Activated naive CD8-positive, alpha-beta T cell treated with anti-CD3 and anti-CD28 coated beads, Interleukin-2, amount 10 ng/mL, durations not matched to agents 7 days and 5 days (primary cell): Measurements from ENCODE around the gene EFNA1. TPM values are rescaled to one million over a fixed set of nuclear protein-coding genes. Genes with fewer than 3 reads are reported as not detected.
"Not testable (repeated sequence)": the region's sequence is repeated elsewhere in the genome, so short reads cannot be mapped to it uniquely, and the experiment has no call there.

Experiments
- ATAC-seq: fragments of 150-1000 bp; cut with Tn5 transposase; one replicate; pipeline ENCODE4 v1.10.0; 2021; ENCODE audit warnings: low read depth, moderate library complexity
- POLR2A ChIA-PET: fragments of 350-600 bp; sonication (Branson Sonifier 250); formaldehyde crosslinking; loops from one replicate; lab custom pipeline; 2021; ENCODE audit warnings: antibody characterized with exemption; lab: Charles Lee
- DNase-seq: peaks from one replicate; pipeline ENCODE4 v3.0.0; 2021
- H3K27ac Mint-ChIP-seq: one replicate; pipeline ENCODE4 v1.8.0; 2022; ENCODE audit warnings: mild to moderate bottlenecking, mixed read lengths
- H3K27me3 Mint-ChIP-seq: one replicate; pipeline ENCODE4 v1.8.0; 2022; ENCODE audit warnings: mild to moderate bottlenecking, moderate library complexity, mixed read lengths
- H3K36me3 Mint-ChIP-seq: one replicate; pipeline ENCODE4 v1.8.0; 2021; ENCODE audit warnings: mild to moderate bottlenecking, mixed read lengths
- H3K4me1 Mint-ChIP-seq: one replicate; pipeline ENCODE4 v1.8.0; 2021; ENCODE audit warnings: mixed read lengths
- H3K4me3 Mint-ChIP-seq: one replicate; pipeline ENCODE4 v1.8.0; 2022; ENCODE audit warnings: mild to moderate bottlenecking, moderate library complexity, mixed read lengths
- H3K9me3 Mint-ChIP-seq: one replicate; pipeline ENCODE4 v1.8.0; 2021; ENCODE audit warnings: mixed read lengths
- total RNA-seq, 2 experiments: library from RNA; stranded (reverse); gene quantifications; one replicate each; pipeline ENCODE4 v1.2.3, GENCODE V29; 2021

The EFNA1 gene
- total RNA-seq, 2 experiments from 2014 or later: 0.25 to 0.48 TPM

- Mint-ChIP-seq H3K9me3 (no peaks in the 10 kb centered on the region), H3K27me3 (peaks cover 11% of the 10 kb centered on the region)
- no peak for ATAC-seq
Measured at GRCh38 chr1:155104605-155105534, 22.8 kb upstream of the EFNA1 start.

GRCh38 chr1:155105604-155106011, 22.1 kb upstream of the EFNA1 start:
- Mint-ChIP-seq H3K9me3 (no peaks in the 10 kb centered on the region), H3K4me3 (no peak overlapping the region), H3K27me3 (peaks cover 11% of the 10 kb centered on the region), H3K36me3 (no peaks in the 10 kb centered on the region), H3K4me1 (no peaks in the 10 kb centered on the region), H3K27ac (no peak overlapping the region)
- no peak for DNase-seq
- no peak for ATAC-seq
- POLR2A ChIA-PET: no interaction called here

More at GRCh38 chr1:155104605-155105534, 22.8 kb upstream of the EFNA1 start:
- POLR2A ChIA-PET: no interaction called here
- H3K4me1 Mint-ChIP-seq: no peaks in the 10 kb centered on the region
- no peak for DNase-seq
- H3K36me3 Mint-ChIP-seq: no peaks in the 10 kb centered on the region
- H3K4me3 Mint-ChIP-seq: no peak overlapping the region
- no peak overlapping the region for H3K27ac Mint-ChIP-seq

DNA sequence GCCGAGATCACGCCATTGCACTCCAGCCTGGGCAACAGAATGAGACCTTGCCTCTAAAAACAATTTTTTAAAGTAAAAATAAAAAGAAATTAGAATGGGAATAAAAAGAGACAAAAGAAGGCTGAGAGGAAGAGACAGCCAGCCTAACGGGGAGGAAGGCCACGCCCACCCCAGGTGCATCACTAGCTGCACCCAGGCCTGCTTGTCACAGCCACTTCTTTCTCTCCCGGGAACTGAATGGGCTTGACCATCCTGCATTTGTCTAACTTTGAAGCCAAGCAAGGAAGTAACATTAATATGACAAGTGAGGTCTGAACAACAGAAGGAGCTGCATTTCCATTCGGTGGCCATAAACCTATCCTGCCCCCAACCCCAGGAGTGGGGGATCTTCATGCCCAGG, 20.8 kb upstream of the EFNA1 start:
- ATAC-seq (no peak), DNase-seq (no peak)
- Mint-ChIP-seq H3K27ac (no peak overlapping the region), H3K4me3 (no peak overlapping the region), H3K36me3 (no peaks in the 10 kb centered on the region), H3K27me3 (peaks cover 13% of the 10 kb centered on the region), H3K9me3 (no peaks in the 10 kb centered on the region), H3K4me1 (no peaks in the 10 kb centered on the region)
- POLR2A ChIA-PET: no interaction called here

DNA sequence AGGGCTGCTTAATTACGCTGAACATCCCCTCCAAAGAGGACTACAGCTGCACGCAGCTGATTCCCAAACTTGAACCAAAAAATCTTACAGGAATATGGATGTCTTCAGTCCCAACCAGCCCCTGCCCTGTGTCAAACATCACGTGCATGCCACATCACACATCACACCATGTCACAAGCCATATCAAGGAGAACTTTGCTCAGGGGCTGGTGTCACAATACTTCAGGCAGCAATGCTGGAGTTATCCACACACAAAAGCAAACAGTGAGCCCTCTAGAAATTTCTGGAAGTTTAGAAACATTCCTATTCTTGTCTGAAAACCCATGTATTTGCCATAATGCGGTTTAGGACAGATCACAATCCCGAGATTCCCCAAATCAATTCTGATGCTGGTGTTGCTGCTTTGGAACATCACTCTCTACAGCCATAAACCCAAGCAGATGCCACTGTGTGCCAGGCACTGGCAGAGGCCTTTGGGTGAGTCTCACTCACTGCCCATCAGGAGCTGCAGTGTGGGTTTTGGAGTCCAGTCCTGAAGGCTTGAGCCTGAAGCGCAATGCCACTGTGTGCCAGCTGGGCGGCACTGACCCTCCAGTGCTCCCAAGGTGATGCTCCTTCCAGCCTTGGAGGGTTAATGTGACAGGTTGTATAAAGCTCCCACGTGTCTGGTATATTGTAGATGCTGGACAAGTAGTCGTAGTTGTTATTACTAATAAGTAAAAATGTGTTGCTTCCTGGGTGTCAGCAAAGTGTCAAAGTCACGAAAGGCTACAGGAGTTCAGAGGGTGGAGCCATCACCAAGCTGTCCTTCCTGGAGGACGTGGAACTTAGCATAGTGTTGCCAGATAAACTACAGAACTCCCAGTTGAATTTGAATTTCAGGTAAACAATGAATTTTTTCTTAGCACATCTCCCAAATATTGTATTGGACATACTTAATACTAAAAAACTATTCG, 20.1 kb upstream of the EFNA1 start:
- Mint-ChIP-seq H3K4me3 (no peak overlapping the region), H3K27me3 (peaks cover 13% of the 10 kb centered on the region), H3K36me3 (no peaks in the 10 kb centered on the region), H3K27ac (no peak overlapping the region), H3K4me1 (no peaks in the 10 kb centered on the region), H3K9me3 (no peaks in the 10 kb centered on the region)
- DNase-seq (no peak), ATAC-seq (no peak)
- POLR2A ChIA-PET: no interaction called here

- peaks cover 13% of the 10 kb centered on the region for H3K27me3 Mint-ChIP-seq
- DNase-seq: no peak
- H3K4me1 Mint-ChIP-seq: no peaks in the 10 kb centered on the region
- no peaks in the 10 kb centered on the region for H3K9me3 Mint-ChIP-seq
- H3K4me3 Mint-ChIP-seq: no peak overlapping the region
- H3K27ac Mint-ChIP-seq: no peak overlapping the region
- no peaks in the 10 kb centered on the region for H3K36me3 Mint-ChIP-seq
- POLR2A ChIA-PET: no interaction called here
- ATAC-seq: no peak
Measured at GRCh38 chr1:155108296-155108695, 19.4 kb upstream of the EFNA1 start.

DNA sequence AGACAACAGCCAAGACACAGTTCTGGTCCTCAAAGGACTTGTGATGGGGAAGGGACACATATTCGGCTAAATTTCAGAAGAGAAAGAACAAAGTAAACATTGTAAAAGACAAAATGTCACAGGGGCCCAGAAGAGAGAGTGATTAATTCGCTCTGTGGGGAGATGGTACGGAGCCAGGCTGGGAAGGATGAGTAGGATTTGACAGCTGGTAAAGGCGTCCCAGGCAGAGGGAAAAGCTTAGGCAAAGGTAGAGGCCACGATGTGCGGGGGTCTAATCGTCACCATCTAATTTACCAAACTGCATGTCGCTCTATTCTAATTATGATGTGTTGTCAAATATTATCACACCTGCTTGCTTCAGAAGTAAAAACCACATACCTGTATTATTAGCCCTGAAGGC, 17.3 kb upstream of the EFNA1 start:
- no peak for DNase-seq
- POLR2A ChIA-PET: no interaction called here
- Mint-ChIP-seq H3K36me3 (no peaks in the 10 kb centered on the region), H3K27ac (peak overlapping the region; percentile 5), H3K4me3 (no peak overlapping the region), H3K27me3 (peaks cover 9% of the 10 kb centered on the region), H3K4me1 (no peaks in the 10 kb centered on the region), H3K9me3 (no peaks in the 10 kb centered on the region)
- ATAC-seq: no peak

DNA sequence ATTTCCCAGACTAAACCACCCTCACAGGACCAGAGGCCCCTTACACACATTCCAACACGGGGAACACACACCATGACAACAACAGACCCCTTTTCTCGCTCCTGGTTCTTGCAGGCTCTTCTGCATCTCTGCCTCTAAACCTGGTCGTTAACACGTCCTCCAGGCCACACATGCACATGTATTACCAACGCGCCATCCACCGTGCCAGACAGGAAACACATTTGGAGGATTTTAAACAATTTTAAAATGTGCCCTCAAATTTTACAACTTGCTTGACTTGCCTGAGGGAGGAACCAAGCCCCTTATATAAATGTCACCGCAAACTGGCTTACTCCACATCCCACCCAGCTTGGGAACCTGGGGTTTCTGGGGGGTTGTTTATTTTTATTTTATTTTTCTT, 16.9 kb upstream of the EFNA1 start:
- Mint-ChIP-seq H3K4me1 (no peaks in the 10 kb centered on the region), H3K27me3 (peaks cover 5% of the 10 kb centered on the region), H3K36me3 (no peaks in the 10 kb centered on the region), H3K9me3 (no peaks in the 10 kb centered on the region), H3K27ac (no peak overlapping the region), H3K4me3 (no peak overlapping the region)
- DNase-seq (no peak), ATAC-seq (no peak)
- POLR2A ChIA-PET: no interaction called here

DNA sequence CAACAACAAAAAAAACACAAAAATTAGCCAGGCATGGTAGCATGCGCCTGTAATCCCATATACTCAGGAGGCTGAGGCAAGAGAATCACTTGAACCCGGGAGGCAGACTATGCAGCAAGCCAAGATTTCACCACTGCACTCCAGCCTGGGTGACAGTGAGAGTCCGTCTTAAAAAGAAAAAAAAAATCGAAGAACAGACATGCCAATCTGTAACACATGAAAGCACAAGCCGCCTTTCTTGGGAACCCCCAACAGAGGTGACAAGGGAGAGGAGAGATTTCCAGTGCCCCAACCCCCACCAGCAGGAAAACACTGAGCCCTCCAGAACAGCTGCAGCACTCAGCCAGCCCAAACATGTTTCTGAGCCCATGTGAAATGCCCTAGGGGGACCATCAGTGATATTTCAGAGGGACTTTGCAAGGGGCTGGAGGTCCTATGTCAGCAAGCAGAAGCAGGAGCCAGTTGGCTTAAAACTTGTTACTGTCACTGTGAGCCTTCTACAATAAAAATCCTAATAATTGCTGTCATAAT, 14.2 kb upstream of the EFNA1 start:
- DNase-seq (no peak), ATAC-seq (no peak)
- POLR2A ChIA-PET: no interaction called here
- Mint-ChIP-seq H3K4me1 (no peaks in the 10 kb centered on the region), H3K9me3 (no peaks in the 10 kb centered on the region), H3K27me3 (peaks cover 6% of the 10 kb centered on the region), H3K27ac (no peak overlapping the region), H3K4me3 (no peak overlapping the region), H3K36me3 (no peaks in the 10 kb centered on the region)

GRCh38 chr1:155116113-155116764, 11.4 kb upstream of the EFNA1 start:
- no peaks in the 10 kb centered on the region for H3K4me1 Mint-ChIP-seq
- POLR2A ChIA-PET: no interaction called here
- no peak overlapping the region for H3K4me3 Mint-ChIP-seq
- peaks cover 18% of the 10 kb centered on the region for H3K27me3 Mint-ChIP-seq
- no peak overlapping the region for H3K27ac Mint-ChIP-seq
- no peaks in the 10 kb centered on the region for H3K9me3 Mint-ChIP-seq
- DNase-seq (no peak), ATAC-seq (no peak)
- H3K36me3 Mint-ChIP-seq: no peaks in the 10 kb centered on the region

GRCh38 chr1:155117610-155118009, 10.1 kb upstream of the EFNA1 start:
- POLR2A ChIA-PET: interaction anchor here (0.6 to 0.7 kb wide), 2 partner anchors 13 to 55 kb away, joined by 3 to 5 read pairs; partner anchors contain the start of gene KRTCAP2

GRCh38 chr1:155118090-155118489, 9.6 kb upstream of the EFNA1 start:
- not testable (repeated sequence) for H3K4me1 Mint-ChIP-seq, H3K36me3 Mint-ChIP-seq, H3K9me3 Mint-ChIP-seq, ATAC-seq, DNase-seq, H3K27ac Mint-ChIP-seq, H3K4me3 Mint-ChIP-seq
- peaks cover 20% of the 10 kb centered on the region for H3K27me3 Mint-ChIP-seq
- POLR2A ChIA-PET: interaction anchor here (0.6 kb wide), 1 partner anchor 13 kb away, joined by 5 read pairs; no protein-coding TSS in a partner anchor

More at GRCh38 chr1:155117610-155118009, 10.1 kb upstream of the EFNA1 start:
- Mint-ChIP-seq H3K4me3 (no peak overlapping the region), H3K9me3 (no peaks in the 10 kb centered on the region), H3K4me1 (no peaks in the 10 kb centered on the region), H3K27ac (no peak overlapping the region), H3K27me3 (peaks cover 18% of the 10 kb centered on the region), H3K36me3 (no peaks in the 10 kb centered on the region)
- no peak for DNase-seq
- ATAC-seq: no peak

GRCh38 chr1:155120253-155120652, 7.4 kb upstream of the EFNA1 start:
- Mint-ChIP-seq H3K27ac (no peak overlapping the region), H3K36me3 (no peaks in the 10 kb centered on the region), H3K4me3 (no peak overlapping the region), H3K9me3 (no peaks in the 10 kb centered on the region), H3K4me1 (no peaks in the 10 kb centered on the region), H3K27me3 (peaks cover 31% of the 10 kb centered on the region)
- DNase-seq: no peak
- no peak for ATAC-seq
- POLR2A ChIA-PET: no interaction called here

DNA sequence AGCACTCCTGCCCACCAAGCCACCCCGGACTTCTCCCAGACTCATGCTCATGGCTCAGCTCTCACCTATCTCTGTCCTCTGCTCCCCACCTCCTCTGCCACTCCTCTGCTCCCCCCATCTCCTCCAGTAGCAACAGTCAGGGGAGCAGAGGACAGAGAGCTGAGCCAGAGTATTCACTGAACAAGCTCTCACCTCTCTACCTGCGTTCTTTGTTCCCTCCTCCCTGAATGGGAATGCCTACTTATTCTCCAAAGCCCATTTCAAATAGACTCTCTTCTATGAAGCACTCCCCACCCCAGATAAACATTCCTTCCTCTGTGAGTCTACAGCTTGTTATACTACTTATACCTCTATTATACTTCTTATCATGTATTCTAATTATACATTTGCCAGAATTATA, 6.4 kb upstream of the EFNA1 start:
- H3K4me1 Mint-ChIP-seq: no peaks in the 10 kb centered on the region
- no peak overlapping the region for H3K27ac Mint-ChIP-seq

More for the DNA sequence above, 6.4 kb upstream of the EFNA1 start:
- Mint-ChIP-seq H3K4me3 (no peak overlapping the region), H3K27me3 (peaks cover 37% of the 10 kb centered on the region), H3K36me3 (no peaks in the 10 kb centered on the region), H3K9me3 (no peaks in the 10 kb centered on the region)
- DNase-seq: no peak
- ATAC-seq: no peak
- POLR2A ChIA-PET: no interaction called here
